Measurements from ENCODE around the gene SMARCA2.

DNA sequence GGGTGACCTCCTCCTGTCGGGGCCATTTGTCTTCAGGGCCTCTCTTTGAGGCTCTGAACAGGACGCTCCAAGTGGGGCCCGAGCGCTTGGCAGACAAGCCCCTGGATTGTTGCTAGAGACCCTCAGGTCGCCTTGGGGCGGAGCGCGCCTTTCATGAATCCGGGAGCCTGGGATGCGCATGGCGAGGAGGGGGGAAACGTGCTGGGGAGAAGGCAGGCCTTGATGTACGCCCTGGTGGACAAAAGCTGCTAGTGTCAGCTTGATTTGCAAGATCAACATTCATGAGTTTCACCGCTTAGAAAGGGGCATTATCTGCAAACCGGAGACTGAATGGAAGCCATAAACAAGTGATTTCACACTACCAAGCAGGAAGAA, 226.3 kb downstream of the SMARCA2 start:
- TF ChIP-seq, protein P1, sequence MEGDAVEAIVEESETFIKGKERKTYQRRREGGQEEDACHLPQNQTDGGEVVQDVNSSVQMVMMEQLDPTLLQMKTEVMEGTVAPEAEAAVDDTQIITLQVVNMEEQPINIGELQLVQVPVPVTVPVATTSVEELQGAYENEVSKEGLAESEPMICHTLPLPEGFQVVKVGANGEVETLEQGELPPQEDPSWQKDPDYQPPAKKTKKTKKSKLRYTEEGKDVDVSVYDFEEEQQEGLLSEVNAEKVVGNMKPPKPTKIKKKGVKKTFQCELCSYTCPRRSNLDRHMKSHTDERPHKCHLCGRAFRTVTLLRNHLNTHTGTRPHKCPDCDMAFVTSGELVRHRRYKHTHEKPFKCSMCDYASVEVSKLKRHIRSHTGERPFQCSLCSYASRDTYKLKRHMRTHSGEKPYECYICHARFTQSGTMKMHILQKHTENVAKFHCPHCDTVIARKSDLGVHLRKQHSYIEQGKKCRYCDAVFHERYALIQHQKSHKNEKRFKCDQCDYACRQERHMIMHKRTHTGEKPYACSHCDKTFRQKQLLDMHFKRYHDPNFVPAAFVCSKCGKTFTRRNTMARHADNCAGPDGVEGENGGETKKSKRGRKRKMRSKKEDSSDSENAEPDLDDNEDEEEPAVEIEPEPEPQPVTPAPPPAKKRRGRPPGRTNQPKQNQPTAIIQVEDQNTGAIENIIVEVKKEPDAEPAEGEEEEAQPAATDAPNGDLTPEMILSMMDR (IDR thresholded peaks at IDR 0.05): peak; percentile 70
- peak; percentile 37 for TF ChIP-seq EZH2 (IDR thresholded peaks at IDR 0.05)
